Adrenal gland (tissue), 12 donors: Measurements from ENCODE around the gene HOXA9. TPM values are rescaled to one million over a fixed set of nuclear protein-coding genes. Genes with fewer than 3 reads are reported as not detected.

Experiments used
- DNase-seq, 7 donors: peaks; one replicate each; pipeline ENCODE4 v3.0.0-alpha.2; 2019 to 2020
- H3K27ac ChIP-seq, 5 donors: fragments of 200-600 bp; sonication (generic) in 4 of 5; 1 replicate in 3 of 5; 2 replicates in 2 of 5; pipeline versions ENCODE4 v1.5.1 to v1.8.0; 2016 to 2020; ENCODE audit warnings: mild to moderate bottlenecking in 1 of 5
- H3K27me3 ChIP-seq: fragments of 200-600 bp; 2 replicates; pipeline ENCODE4 v1.8.0; 2021
- H3K36me3 ChIP-seq, 2 donors: fragments of 200-600 bp; replicated peaks in 1 of 2; 1 replicate in 1 of 2; 2 replicates in 1 of 2; pipeline versions ENCODE4 v1.5.1 to v1.8.0; 2018 to 2022
- H3K4me1 ChIP-seq, 2 donors: fragments of 200-600 bp; replicated peaks in 1 of 2; 1 replicate in 1 of 2; 2 replicates in 1 of 2; pipeline versions ENCODE4 v1.5.1 to v1.8.0; 2018 to 2021
- H3K4me3 ChIP-seq, 4 donors: fragments of 200-600 bp; sonication (generic) in 3 of 4; one replicate each; pipeline ENCODE4 v1.5.1; 2016 to 2018
- H3K9me3 ChIP-seq, 3 donors: fragments of 200-600 bp; sonication (generic) in 1 of 3; replicated peaks in 1 of 3; 1 replicate in 2 of 3; 2 replicates in 1 of 3; pipeline versions ENCODE4 v1.5.1 to v1.8.0; 2016 to 2021
- POLR2A ChIP-seq, 2 donors: fragments of 450-650 bp; IDR thresholded peaks; one replicate each; pipeline ENCODE4 v1.6.1; 2017; ENCODE audit warnings: antibody characterized with exemption in 2 of 2, mild to moderate bottlenecking in 2 of 2, moderate library complexity in 1 of 2
- WGBS, 4 donors: extraction: QIAGEN DNeasy Blood & Tissue Kit in 2 of 4; methylation state at CpG; one replicate each; pipeline versions ENCODE4 v1.1.5 to v1.1.7; 2013 to 2017; 5-methylcytosine and 5-hydroxymethylcytosine counted together
- intact Hi-C, 2 donors: fragments of 100-400 bp; cut with DNase I; formaldehyde crosslinking; loops; one replicate each; pipeline versions ENCODE4 v1.14.1 to v1.15.0; 2022 to 2023
- polyA plus RNA-seq, 3 donors: library from polyadenylated mRNA; stranded (reverse); fragments of 200-250 nt in 2 of 3; fragments of 350-450 nt in 1 of 3; fragmentation: Illumina TruSeq in 1 of 3; extraction: RNeasy Lipid Tissue Mini Kit (QIAGEN cat#74804) in 1 of 3; gene quantifications; one replicate each; pipeline ENCODE4 v1.2.3, GENCODE V29; 2013 to 2014
- total RNA-seq, 9 donors: library from RNA; depleted of rRNA in 4 of 9; stranded (reverse); fragments of >200 nt in 4 of 9; fragments of 120-200 nt in 1 of 9; fragmentation: NEBNext Ultra II Directional in 1 of 9; extraction: Animal tissue kit (Norgen Biotek cat#: 25700) in 1 of 9; gene quantifications; one replicate each; pipeline versions ENCODE4 v1.1.0 to v1.2.4, GENCODE V29; 2013 to 2023
- TF ChIP-seq, protein P1 (sequence below), 6 experiments: fragments of 450-650 bp in 4 of 6; fragments of 200-600 bp in 2 of 6; sonication (generic) in 1 of 6; IDR thresholded peaks; 1 replicate in 5 of 6; 2 replicates in 1 of 6; pipeline versions ENCODE4 v1.5.1 to v1.8.0; 2016 to 2021; ENCODE audit warnings: antibody characterized with exemption in 6 of 6, mild to moderate bottlenecking in 2 of 6, moderate library complexity in 1 of 6
- donor health status: healthy with polysubstance abuse.
- donor health status: Bipolar disorder and iron deficiency.
- donor health status: DM: yes; HTN: yes; CAD: no.
- donor health status: DM: no; HTN: no; CAD: no.
- donor health status: DM: no; HTN: no; CAD: no.
- donor health status: DM: yes; HTN: yes; CAD: no.

Gene HOXA9
- total and polyA plus RNA-seq, 12 donors, result 2.6 to 26.7 (median 11.7) TPM

- Histone ChIP-seq H3K4me3 (no peak overlapping the region), H3K36me3 (no peaks in the 10 kb centered on the region), H3K27me3 (no peaks in the 10 kb centered on the region), H3K9me3 (no peaks in the 10 kb centered on the region), H3K27ac (peak overlapping the region in 2 of 5 donors; percentile 42 to 73), H3K4me1 (peaks cover 13 to 44% of the 10 kb centered on the region in 2 donors)
- intact Hi-C loops, result no loop called here
- DNase-seq, result peak in 3 of 7 donors; percentile 14 to 52 (median 18)
- TF ChIP-seq POLR2A (IDR thresholded peaks at IDR 0.05), result no peak
- TF ChIP-seq, protein P1, sequence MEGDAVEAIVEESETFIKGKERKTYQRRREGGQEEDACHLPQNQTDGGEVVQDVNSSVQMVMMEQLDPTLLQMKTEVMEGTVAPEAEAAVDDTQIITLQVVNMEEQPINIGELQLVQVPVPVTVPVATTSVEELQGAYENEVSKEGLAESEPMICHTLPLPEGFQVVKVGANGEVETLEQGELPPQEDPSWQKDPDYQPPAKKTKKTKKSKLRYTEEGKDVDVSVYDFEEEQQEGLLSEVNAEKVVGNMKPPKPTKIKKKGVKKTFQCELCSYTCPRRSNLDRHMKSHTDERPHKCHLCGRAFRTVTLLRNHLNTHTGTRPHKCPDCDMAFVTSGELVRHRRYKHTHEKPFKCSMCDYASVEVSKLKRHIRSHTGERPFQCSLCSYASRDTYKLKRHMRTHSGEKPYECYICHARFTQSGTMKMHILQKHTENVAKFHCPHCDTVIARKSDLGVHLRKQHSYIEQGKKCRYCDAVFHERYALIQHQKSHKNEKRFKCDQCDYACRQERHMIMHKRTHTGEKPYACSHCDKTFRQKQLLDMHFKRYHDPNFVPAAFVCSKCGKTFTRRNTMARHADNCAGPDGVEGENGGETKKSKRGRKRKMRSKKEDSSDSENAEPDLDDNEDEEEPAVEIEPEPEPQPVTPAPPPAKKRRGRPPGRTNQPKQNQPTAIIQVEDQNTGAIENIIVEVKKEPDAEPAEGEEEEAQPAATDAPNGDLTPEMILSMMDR (IDR thresholded peaks at IDR 0.05), result no peak
- 69 to 75% (median 73%) methylated on average over 18 of the region's 18 CpGs for WGBS, 4 donors
Observed at GRCh38 chr7:27133409-27134231, 31.7 kb downstream of the HOXA9 start.

- Histone ChIP-seq H3K4me3 (no peak overlapping the region), H3K27ac (no peak overlapping the region), H3K36me3 (no peaks in the 10 kb centered on the region), H3K9me3 (no peaks in the 10 kb centered on the region), H3K4me1 (peaks cover 13 to 51% of the 10 kb centered on the region in 2 donors), H3K27me3 (no peaks in the 10 kb centered on the region)
- DNase-seq, result no peak
- TF ChIP-seq, protein P1 (IDR thresholded peaks at IDR 0.05), result no peak
- no peak for TF ChIP-seq POLR2A (IDR thresholded peaks at IDR 0.05)
- intact Hi-C loops, result no loop called here
- 68 to 72% (median 70%) methylated on average over 6 of the region's 6 CpGs for WGBS, 4 donors
Observed at GRCh38 chr7:27132978-27133377, 32.4 kb downstream of the HOXA9 start.

- Histone ChIP-seq H3K36me3 (no peaks in the 10 kb centered on the region), H3K4me1 (peaks cover 13 to 54% of the 10 kb centered on the region in 2 donors), H3K27ac (no peak overlapping the region), H3K9me3 (no peaks in the 10 kb centered on the region), H3K4me3 (no peak overlapping the region), H3K27me3 (no peaks in the 10 kb centered on the region)
- DNase-seq, result no peak
- WGBS, 4 donors, result 80 to 85% (median 83%) methylated on average over 2 of the region's 2 CpGs
- no peak for TF ChIP-seq POLR2A (IDR thresholded peaks at IDR 0.05)
- TF ChIP-seq, protein P1 (IDR thresholded peaks at IDR 0.05), result no peak
- intact Hi-C loops, result no loop called here
Observed at GRCh38 chr7:27132214-27132613, 33.1 kb downstream of the HOXA9 start.

DNA sequence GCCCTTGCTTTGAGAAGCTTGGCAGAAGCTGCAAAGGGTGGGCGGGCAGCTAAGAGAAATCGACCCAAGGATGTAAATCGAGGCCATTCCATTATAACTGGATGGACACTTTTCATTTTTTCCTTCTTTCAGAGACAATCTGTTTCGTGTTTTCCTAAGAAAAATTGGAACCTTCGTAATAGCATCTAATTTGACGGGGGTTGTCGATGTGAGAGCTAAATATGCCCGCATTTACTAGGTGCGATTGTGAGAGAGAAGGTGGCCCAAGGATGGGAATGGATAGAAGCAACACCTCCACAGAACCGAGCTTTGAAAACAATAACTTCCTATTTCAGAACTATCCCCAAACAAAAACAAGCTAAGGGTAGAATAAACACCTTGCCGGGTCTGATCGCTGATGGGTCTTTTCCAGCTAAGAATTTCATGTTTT, 33.9 kb downstream of the HOXA9 start:
- no peak for TF ChIP-seq POLR2A (IDR thresholded peaks at IDR 0.05)
- TF ChIP-seq, protein P1 (IDR thresholded peaks at IDR 0.05), result no peak
- Histone ChIP-seq H3K27me3 (no peaks in the 10 kb centered on the region), H3K4me3 (peak overlapping the region; percentile 1 to 96 (median 60)), H3K36me3 (no peaks in the 10 kb centered on the region), H3K27ac (peak overlapping the region; percentile 60 to 98 (median 70)), H3K4me1 (peaks cover 13 to 54% of the 10 kb centered on the region in 2 donors), H3K9me3 (no peaks in the 10 kb centered on the region)
- no peak for DNase-seq
- intact Hi-C loops, result no loop called here
- WGBS, 4 donors, result 49 to 54% (median 52%) methylated on average over 12 of the region's 12 CpGs
